ENCODE results near the gene SFPQ.
A peak's percentile ranks its signal among the peaks of the same experiment; 100 is the strongest.
"Not testable (repeated sequence)": the region's sequence is repeated elsewhere in the genome, so short reads cannot be mapped to it uniquely, and the experiment has no call there.

The SFPQ gene, protein sequence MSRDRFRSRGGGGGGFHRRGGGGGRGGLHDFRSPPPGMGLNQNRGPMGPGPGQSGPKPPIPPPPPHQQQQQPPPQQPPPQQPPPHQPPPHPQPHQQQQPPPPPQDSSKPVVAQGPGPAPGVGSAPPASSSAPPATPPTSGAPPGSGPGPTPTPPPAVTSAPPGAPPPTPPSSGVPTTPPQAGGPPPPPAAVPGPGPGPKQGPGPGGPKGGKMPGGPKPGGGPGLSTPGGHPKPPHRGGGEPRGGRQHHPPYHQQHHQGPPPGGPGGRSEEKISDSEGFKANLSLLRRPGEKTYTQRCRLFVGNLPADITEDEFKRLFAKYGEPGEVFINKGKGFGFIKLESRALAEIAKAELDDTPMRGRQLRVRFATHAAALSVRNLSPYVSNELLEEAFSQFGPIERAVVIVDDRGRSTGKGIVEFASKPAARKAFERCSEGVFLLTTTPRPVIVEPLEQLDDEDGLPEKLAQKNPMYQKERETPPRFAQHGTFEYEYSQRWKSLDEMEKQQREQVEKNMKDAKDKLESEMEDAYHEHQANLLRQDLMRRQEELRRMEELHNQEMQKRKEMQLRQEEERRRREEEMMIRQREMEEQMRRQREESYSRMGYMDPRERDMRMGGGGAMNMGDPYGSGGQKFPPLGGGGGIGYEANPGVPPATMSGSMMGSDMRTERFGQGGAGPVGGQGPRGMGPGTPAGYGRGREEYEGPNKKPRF

DNA sequence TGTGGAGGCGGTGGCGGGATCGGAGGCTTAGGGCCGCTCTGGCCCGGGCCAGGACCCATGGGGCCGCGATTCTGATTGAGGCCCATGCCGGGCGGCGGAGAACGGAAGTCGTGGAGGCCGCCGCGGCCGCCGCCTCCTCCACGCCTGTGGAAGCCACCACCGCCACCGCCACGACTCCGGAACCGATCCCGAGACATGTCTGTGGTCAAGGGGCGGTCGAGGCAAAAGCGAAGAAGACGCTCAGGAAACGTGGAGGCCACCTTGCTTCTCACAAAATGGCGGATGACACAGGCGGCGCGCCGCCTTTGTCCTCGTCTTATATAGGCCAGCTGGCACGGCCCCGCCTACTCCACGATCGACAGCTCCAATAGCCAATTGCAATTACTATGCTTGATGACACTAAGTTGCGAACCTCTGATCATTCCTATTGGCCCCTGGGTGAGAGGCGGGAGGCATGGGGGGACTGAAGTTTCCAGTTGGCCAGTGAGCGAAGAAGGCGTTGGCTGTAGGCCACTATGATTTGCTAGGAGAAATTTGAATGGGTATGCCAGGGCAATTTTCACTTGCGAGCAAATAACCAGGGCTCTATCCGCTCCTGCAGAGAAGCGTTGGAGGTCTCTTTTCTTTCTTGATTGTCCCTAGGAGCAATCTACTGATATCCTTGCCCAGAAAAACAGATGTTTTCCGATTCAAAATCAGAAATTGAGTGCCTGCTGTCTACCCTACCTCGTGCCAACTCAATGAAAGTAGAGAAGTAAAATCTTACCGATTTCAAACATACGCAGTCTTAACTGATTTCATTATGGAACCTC lies at the start of gene SFPQ:
Gene SFPQ (minus strand): TSS at position 293 of the 812 bp plus-strand sequence. CDS start 96 bp downstream, at position 197.
- peak; percentile 98 for DNase-seq

DNA sequence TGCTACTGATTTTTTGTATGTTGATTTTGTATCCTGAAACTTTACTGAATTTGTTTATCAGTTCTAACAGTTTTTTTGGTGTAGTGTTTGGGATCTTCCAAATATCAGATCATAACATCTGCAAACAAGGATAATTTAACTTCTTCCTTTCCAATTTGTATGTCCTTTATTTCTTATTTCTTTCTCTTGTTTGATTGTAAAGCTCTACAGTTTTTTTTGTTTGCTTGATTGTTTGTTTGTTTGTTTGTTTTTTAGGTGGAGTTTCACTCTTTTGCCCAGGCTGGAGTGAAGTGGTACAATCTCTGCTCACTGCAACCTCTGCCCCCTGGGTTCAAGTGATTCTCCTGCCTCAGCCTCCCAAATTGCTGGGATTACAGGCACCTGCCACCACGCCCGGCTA lies 43.8 kb upstream of the SFPQ start:
- not testable (repeated sequence) for DNase-seq

DNA sequence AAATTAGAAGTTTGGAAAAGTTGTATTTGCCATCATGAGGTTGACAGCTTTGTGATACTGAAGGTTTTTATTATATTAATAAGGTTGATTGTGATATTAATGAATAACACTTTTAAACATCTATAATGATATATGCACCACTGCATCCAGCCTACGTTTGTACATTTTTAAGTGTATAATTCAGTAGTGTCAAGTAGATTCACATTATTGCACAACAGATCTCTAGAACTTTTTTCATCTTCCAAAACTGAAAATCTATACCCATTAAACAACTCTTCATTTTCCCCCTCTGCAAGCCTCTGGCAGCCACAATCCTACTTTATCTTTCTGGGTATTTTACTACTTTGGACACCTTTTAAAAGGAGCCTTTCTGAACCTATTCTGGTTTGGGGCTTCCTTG lies 38.3 kb upstream of the SFPQ start:
- no peak for DNase-seq

DNA sequence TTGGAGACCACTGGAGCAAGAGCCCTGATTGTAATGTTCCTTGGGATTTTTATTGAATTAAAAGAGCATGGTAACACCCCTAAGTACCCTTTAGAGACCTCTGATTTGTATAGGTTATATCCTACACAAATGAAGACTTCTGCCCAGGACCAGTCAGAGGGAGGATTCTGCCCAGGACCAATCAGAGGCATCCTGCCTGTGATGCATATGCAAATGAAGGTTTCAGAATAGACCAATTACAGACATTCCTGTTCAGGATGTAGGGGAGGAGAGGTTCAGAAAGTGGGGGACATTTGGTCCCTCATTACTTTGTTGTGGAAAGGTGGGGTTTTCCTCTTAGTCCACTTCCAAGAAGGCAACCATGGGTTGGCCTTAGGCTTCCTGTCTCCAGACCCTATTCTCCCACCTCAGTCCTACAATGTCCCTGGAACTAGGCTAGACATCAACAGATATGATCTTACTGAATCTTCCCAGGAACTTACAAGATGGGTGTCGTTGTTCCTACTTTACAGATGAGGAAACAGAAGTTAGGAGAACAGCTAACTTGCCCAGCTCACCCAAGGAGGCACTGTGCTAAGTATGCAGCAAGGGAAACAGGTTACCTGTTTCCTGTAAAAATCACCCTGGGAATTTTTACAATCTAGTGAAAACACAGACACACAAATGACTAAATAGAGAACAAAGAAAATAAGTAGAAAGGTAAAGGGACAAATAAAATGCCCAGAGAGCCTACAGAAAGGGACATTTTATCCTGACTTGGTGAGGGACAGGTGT lies 36.8 kb upstream of the SFPQ start:
- DNase-seq = no peak

DNA sequence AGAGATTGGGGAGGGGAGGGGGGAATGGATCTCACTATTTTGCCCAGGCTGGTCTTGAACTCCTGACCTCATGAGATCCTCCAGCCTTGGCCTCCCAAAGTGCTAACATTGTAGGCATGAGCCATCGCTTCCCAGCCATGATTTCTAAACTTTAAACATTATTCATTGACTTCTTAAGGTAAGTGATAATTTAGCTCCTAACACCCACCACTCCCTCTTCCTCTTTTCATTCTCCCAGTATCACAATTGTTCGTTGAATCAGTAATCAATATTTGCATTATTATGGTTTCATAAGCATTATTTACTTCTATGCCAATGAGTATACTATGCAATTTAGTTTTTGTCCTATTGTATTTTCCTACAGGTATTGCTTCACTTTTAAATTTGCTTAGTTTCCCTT lies 33.6 kb upstream of the SFPQ start:
- DNase-seq = no peak

DNA sequence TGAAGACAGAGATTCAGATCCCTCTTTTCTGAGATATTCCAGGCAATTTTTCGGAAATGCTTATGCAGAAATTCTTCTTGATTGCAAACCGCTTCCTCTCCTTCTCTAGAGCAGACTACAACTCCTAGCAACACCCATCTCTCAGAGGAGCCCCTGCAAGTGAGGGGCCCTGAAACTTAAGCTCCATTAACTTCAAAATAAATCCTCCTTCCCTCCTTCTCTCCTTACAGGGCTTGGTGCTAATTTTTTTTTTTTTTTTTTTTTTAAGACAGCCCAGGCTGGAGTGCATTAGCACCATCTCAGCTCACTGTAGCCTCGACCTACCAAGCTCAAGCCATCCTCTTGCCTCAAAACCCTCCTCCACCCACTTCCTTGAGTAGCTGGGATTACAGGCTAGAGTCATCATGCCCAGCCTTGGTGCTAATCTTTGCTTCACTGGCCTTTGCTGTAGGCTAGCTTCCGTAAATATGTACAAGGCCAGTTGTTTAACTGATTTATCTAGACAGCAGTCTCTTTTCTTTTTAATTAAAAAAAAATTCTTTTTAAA lies 30.2 kb upstream of the SFPQ start:
- DNase-seq = no peak

DNA sequence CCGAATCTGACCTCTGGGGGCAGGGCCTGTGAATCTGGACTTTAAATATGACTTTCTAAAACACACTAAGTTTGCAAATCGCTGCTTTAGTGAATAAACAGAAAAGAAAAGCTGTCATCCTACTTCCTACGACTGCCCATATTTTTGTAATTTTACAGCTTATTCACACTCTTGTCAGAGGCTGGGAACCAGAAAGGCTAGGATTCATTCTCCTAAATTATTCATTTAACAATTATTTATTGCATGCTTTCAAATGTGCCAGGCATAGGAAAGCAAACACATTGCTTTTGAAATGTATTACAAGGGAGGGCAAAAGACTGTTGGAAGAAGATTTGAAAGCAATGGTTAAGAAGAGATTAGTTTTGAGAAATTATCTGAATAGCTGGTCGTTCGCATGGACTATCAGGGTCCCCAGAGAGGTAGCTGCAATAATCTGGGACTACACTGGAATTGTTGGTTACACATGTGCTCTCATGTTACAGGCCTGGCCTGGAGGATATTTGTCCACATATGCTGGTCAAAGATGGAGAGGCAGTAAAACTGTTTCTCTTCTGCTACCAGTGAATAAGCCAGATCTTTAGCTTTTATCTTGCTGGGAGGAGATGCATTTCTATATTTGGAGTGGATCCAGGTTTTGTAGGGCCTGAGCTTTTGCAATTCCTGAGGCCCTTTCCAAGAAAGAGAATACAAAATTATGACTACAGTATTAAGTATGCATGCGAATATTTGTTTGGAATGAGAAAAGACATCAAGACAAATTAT lies 29.6 kb upstream of the SFPQ start:
- no peak for DNase-seq

DNA sequence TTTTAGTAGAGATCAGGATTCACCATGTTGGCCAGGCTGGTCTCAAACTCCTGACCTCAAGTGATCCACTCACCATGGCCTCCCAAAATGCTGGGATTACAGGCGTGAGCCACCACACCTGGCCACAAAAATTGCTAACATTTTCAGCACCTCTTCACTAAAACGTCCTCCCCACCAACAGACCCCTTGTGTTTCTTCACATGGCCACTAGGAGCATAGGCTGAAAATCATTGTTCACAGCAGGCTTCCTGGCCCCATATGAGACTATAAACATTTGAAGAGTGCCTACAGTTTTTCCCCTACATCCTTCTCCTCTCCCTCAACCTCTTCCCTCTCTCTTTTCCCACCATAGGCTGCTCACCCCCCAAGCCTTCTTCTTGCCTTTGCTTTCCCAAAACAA lies 28.0 kb upstream of the SFPQ start:
- peak; percentile 29 for DNase-seq

DNA sequence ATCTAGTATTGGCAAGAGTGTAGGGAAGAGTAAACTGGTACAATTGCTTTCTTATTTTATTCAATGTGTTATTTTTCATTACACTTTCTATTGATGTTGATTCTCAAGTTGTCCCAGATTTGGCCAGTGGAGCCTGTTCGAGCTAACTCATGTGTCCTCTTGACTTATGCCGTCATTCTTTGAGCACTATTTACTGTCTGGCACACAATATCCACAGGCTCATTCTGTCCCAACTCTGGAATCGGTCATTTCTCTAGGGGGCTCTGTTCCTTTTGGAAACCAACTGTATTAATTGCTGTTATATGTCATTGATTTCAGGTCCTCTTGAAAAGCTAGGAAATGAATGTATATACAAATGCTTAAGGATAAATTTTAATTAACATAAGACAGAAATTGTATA lies 22.4 kb upstream of the SFPQ start:
- no peak for DNase-seq

DNA sequence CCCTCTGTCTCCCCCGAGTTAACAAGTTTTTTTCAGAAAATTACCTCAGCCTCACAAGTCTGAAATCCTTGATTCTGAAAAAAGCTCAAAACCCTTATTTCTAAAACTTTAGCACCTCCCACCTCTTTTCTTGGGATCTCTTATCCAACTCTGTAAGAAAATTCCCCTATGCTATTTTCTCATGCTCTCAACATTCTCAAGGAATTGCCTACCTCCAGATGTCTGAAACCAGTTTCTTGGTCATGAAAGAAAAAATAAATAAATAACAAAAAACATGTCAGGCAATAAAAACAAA lies 18.1 kb upstream of the SFPQ start:
- no peak for DNase-seq

DNA sequence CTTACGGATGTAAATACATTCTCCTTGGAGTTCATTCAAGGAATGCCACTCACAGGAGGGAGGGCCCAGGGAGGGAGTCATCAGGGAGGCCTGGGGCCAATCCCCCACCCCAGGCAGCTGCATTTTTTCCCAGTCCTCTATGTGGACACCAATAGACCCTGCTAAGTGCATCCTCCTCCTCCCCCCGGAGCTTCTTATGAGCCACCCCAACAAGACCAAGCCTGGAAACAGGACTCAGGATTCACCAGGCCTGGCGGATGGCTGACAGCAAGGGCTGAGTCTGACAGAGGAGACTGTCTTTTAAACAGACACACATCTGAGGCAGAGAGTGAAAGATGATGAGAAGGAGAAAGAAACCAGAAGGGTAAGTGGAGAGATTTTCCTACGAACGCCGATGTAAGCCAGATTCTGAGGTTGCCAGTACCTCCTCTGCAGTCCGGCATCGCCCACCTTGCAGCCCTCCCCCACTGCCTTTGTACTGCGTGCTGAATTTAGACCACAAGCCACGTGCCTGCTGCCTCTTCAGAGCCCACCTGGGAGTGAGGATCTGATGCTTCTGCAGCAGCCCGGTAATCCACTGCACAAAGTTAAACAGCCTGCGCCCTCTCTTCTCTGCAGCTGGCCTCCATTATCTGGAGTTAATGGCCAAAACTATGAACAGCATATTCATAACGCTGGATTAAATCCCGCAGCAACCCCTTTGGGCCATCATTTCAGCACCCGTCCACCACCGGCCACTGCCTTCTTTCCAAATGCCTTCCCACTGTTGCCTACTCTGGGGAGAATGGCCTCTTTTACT lies 17.6 kb upstream of the SFPQ start:
- no peak for DNase-seq

DNA sequence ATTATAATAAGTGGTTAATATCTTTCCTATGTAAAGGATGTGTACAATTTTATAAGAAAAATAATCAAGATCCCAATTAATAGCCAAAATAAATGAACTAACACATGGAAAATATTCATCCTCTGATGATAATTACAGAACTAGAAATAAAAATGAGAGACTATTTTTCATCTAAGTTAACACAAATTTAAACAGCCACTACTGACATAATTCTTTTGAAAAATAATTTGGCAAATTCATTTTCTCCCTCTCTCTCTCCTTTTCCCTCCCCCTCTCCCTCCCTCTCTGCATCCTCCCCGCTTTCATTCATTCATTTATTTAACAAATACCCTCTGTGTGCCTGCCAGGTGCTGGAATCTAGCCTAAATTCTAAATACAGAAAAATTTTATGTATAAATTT lies 10.3 kb upstream of the SFPQ start:
- no peak for DNase-seq

DNA sequence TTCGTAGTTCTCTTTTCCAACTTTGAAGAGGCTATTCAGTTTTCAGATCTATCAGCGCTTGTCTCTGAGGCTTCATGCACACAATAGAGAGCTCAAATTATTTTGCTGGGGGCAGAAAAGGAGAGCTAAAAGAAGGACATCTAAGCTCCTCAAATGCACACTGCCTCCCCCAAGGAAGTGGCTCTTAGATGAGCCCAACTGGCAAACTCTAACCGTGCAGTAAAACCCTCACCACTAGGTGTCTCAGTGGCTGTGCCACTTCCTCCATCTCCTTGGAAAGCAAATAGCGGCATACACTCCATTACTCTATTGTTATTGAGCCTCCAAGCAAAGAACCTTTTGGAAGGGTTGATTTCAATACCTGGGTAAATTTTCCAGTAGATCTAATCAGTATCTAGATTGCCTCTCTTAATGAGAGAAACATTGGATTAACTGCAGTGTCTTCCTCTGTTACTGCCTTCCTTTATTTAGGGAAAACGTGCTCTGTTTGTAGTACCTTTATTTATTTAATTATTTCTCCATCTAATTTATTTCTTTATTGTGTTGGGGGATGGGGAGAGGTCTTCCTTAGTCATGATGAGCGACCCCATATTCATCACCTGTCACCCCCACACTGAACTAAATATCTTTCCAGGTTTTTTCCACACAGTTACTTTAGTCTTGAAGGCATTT lies 9.2 kb upstream of the SFPQ start:
- peak; percentile 77 for DNase-seq

DNA sequence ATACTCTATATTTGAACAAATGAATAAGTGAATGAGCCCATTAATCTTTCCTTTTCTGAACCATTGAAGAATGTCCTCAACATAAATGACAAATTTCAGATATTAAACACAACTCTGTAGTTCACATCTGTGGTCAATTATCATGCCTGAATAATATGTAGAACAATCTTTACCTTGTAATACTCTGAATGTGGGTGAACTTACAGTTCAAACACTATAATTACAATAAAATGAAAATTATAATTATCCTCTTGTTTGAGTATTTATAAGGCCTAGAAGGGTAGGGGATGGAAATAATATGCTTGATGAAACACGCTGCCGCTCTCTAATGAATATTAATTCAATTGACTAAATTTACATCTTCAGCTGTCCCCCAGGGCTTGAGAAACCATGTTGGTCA lies 8.7 kb upstream of the SFPQ start:
- DNase-seq = no peak

DNA sequence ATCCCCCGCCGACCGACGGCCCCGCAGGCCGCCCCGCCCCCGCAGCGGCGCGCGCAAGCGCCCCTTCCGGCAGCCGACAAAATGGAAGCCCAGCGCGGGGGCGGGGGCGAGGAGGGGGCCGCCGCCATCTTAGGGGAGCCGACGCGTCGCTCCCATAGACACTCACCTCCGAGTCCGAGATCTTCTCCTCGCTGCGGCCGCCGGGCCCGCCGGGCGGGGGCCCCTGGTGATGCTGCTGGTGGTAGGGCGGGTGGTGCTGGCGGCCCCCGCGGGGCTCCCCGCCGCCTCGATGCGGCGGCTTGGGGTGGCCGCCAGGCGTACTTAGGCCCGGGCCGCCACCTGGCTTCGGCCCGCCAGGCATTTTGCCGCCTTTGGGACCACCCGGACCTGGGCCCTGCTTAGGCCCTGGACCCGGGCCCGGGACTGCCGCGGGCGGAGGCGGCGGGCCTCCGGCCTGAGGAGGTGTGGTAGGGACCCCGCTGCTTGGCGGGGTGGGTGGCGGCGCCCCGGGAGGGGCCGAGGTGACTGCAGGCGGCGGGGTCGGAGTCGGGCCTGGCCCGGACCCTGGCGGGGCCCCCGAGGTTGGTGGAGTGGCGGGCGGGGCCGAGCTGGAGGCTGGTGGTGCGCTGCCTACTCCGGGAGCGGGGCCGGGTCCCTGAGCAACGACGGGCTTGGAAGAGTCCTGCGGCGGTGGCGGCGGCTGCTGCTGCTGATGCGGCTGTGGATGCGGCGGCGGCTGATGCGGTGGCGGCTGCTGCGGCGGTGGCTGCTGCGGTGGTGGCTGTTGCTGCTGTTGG lies 691 bp downstream of the SFPQ start:
- peak; percentile 84 for DNase-seq

DNA sequence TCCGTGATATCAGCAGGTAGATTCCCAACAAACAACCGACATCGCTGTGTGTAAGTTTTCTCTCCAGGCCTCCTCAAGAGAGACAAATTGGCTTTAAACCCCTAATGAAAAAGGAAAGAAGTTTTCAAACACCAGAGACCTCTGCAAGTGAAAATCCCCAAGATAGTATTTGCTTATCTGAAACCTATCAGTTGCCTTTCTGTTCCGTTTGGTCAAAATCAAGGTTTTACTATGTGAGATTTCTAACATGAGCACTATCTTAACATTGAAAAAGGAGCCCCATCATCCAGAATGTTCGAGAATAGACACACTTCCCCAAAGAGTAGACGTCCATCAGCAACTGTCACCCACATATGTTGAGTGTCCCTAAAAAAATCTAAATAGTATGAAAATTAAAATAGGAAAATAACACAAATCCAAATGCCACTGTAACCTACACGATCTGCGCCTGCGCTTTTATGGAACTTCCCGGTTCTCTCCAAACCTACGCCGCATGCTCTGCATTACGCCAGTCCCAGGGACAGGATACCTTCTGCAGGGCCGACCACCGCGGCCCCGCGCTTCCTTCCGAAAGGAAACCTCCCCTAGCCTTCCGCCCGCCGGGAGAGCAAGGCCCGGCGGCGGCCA lies 1.4 kb downstream of the SFPQ start:
- no peak for DNase-seq

DNA sequence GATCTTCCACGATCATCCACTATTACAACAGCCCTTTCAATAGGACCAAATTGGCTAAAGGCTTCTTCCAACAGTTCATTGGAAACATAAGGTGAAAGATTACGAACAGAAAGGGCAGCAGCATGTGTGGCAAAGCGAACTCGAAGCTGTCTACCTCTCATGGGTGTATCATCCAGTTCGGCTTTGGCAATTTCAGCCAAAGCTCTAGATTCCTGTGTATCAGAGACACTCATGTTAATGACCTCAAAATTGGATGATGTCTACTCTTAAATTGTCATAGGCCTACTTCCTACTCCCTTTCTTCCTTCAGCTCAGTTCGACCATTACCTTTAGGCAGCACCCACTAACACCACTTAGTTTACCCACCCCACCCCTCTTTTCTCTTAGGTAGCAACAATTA lies 2.2 kb downstream of the SFPQ start:
- DNase-seq = no peak

DNA sequence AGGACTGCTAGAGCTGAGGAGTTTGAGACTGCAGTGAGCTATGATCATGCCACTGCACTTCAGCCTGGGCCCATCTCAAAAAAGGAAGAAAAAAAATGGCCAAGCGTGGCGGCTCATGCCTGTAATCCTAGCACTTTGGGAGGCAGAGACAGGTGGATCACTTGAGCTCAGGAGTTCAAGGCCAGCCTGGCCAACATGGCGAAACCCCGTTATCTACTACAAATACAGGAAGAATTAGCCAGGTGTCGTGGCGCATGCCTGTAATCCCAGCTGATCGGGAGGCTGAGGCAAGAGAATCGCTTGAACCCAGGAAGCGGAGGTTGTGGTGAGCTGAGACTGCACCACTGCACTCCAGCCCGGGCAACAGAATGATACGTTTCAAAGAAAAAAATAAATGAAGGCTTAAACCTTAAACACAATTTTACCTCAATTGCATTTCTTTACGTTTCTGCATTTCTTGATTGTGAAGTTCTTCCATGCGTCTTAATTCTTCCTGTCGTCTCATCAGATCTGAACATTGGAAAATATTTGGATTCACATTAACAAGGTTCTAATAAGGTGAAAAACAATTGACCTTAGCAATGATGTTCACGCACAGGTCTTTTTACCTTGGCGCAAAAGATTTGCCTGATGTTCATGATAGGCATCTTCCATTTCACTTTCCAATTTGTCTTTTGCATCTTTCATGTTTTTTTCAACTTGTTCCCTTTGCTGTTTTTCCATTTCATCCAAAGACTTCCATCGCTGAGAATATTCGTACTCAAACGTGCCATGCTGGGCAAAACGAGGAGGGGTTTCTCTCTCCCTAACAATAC lies 4.2 kb downstream of the SFPQ start:
- no peak for DNase-seq
